Thymus (tissue), 11 donors: Measurements from ENCODE around the gene PRLR. TPM values are rescaled to one million over a fixed set of nuclear protein-coding genes. Genes with fewer than 3 reads are reported as not detected.
"Not testable (repeated sequence)": the region's sequence is repeated elsewhere in the genome, so short reads cannot be mapped to it uniquely, and the experiment has no call there.

Experiments
- DNase-seq, 9 donors: peaks; one replicate each; pipeline ENCODE4 v3.0.0-alpha.2; 2013; ENCODE audit warnings: low spot score in 9 of 9, low read depth in 6 of 9, missing footprints in 1 of 9
- H3K27ac ChIP-seq, 2 donors: one replicate each; pipeline ENCODE4 v1.5.1; 2013; ENCODE audit warnings: control low read depth in 1 of 2, low read depth in 1 of 2, low read length in 1 of 2, mild to moderate bottlenecking in 1 of 2, moderate library complexity in 1 of 2
- H3K27me3 ChIP-seq, 2 donors: one replicate each; pipeline ENCODE4 v1.5.1; 2013; ENCODE audit warnings: low read length in 1 of 2; ENCODE audit not compliant: control insufficient read depth in 2 of 2, insufficient read depth in 1 of 2
- H3K36me3 ChIP-seq, 2 donors: one replicate each; pipeline ENCODE4 v1.5.1; 2013; ENCODE audit warnings: low read length in 1 of 2, mild to moderate bottlenecking in 1 of 2, moderate library complexity in 1 of 2; ENCODE audit not compliant: control insufficient read depth in 2 of 2, insufficient read depth in 2 of 2
- H3K4me1 ChIP-seq, 2 donors: one replicate each; pipeline ENCODE4 v1.5.1; 2013; ENCODE audit warnings: low read length in 2 of 2; ENCODE audit not compliant: control insufficient read depth in 2 of 2, insufficient read depth in 2 of 2
- H3K4me3 ChIP-seq, 2 donors: one replicate each; pipeline ENCODE4 v1.5.1; 2013; ENCODE audit warnings: low read length in 2 of 2, control low read depth in 1 of 2, mild to moderate bottlenecking in 1 of 2
- H3K9me3 ChIP-seq, 2 donors: one replicate each; pipeline ENCODE4 v1.5.1; 2013; ENCODE audit warnings: low read length in 1 of 2, mild to moderate bottlenecking in 1 of 2; ENCODE audit not compliant: control insufficient read depth in 2 of 2, insufficient read depth in 1 of 2
- WGBS: extraction: QIAGEN DNeasy Blood & Tissue Kit; methylation state at CpG from one replicate; pipeline ENCODE4 v1.1.7; 2013; 5-methylcytosine and 5-hydroxymethylcytosine counted together
- polyA plus RNA-seq: library from polyadenylated mRNA; stranded (reverse); fragments of 200-250 nt; gene quantifications from one replicate; pipeline ENCODE4 v1.2.3, GENCODE V29; 2013
- total RNA-seq: library from RNA; stranded (reverse); fragments of 120-200 nt; gene quantifications from one replicate; pipeline ENCODE4 v1.2.4, GENCODE V29; 2013
- donor health status: healthy.

Gene PRLR
- total and polyA plus RNA-seq, 2 donors, result 0.75 to 1.7 TPM

DNA sequence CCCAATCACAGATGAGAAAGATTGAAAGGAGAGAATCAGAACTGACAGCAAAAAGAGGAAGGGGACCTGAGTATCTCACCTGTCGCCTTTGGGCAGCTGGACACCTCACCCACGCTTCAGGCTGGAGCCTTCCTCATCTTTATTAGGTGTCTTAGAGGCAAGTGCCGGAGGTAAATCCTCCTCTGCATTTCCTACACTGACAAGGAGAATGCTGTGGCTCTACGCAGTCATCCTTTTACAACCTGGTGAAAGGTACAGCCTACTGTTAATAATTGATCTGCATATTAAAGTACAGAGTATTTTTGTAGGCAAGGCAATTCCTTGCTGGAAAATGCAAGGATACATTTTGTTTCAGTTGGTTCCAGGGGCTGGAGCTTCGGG is 34.8 kb downstream of the PRLR start:
- Histone ChIP-seq H3K36me3 (no peaks in the 10 kb centered on the region), H3K27me3 (peaks cover 0 to 3% of the 10 kb centered on the region in 2 donors), H3K27ac (no peak overlapping the region), H3K9me3 (no peaks in the 10 kb centered on the region), H3K4me3 (no peak overlapping the region), H3K4me1 (no peaks in the 10 kb centered on the region)
- DNase-seq, result no peak
- 95% methylated on average over 5 of the region's 5 CpGs for WGBS

- DNase-seq, result no peak
- H3K27me3 ChIP-seq, result peaks cover 0 to 3% of the 10 kb centered on the region in 2 donors
- 77% methylated on average over 12 of the region's 12 CpGs for WGBS
- no peaks in the 10 kb centered on the region for H3K36me3 ChIP-seq
- H3K9me3 ChIP-seq, result no peaks in the 10 kb centered on the region
- no peak overlapping the region for H3K27ac ChIP-seq
- H3K4me1 ChIP-seq, result no peaks in the 10 kb centered on the region
- H3K4me3 ChIP-seq, result no peak overlapping the region
Observed at GRCh38 chr5:35194635-35195471, 35.4 kb downstream of the PRLR start.

DNA sequence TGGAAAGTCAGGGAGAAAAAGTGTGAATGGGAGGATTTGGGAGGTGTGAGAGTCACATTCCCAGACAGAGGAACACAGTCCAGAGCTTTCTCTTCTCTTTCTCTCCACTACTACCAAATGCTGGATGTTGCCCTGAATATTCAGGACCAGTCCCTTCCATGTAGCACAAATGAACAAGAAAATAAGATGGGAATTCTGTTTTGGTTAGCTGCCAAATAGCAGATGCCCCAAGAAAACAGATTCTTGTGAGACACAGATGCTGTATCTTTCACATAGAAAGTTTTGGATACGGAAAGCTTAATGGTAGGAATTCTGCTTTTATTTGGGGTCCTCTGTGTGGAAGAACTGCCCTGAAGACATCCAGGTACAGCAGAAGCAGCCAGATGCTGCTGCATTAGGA is 37.8 kb downstream of the PRLR start:
- DNase-seq, result no peak
- 98% methylated on average over 1 of the region's 1 CpG for WGBS
- Histone ChIP-seq H3K36me3 (no peaks in the 10 kb centered on the region), H3K9me3 (no peaks in the 10 kb centered on the region), H3K27ac (no peak overlapping the region), H3K4me3 (no peak overlapping the region), H3K27me3 (peaks cover 0 to 3% of the 10 kb centered on the region in 2 donors), H3K4me1 (no peaks in the 10 kb centered on the region)

- not testable (repeated sequence) for DNase-seq, H3K36me3 ChIP-seq, H3K27me3 ChIP-seq, H3K9me3 ChIP-seq, H3K4me3 ChIP-seq, H3K27ac ChIP-seq, H3K4me1 ChIP-seq
- 98% methylated on average over 2 of the region's 2 CpGs for WGBS
Observed at GRCh38 chr5:35189801-35190200, 40.5 kb downstream of the PRLR start.

DNA sequence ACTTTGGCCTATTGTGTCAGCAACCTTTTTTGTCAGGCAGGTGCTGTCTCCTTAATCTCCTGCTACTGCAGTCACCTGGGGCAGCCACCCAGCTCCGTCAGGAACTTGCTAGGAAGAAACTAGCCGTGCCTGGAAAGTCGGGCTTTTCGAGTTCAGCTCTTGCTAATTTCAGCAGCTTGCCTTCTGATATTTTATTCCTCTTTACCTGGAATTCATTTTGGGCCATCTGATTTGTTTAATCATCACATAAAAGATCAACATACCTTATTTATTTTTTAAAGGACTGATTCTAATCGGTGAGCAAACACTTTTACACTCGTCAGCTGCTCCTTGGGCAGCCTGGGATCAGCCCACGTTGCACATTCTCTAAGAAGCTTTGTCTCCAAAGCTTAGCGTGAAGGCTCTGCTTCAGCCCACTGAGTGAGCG is 42.2 kb downstream of the PRLR start:
- Histone ChIP-seq H3K4me1 (no peaks in the 10 kb centered on the region), H3K27ac (no peak overlapping the region), H3K36me3 (no peaks in the 10 kb centered on the region), H3K4me3 (no peak overlapping the region), H3K9me3 (no peaks in the 10 kb centered on the region), H3K27me3 (peaks cover 0 to 3% of the 10 kb centered on the region in 2 donors)
- WGBS, result 90% methylated on average over 9 of the region's 9 CpGs
- DNase-seq, result no peak

- WGBS, result 94% methylated on average over 3 of the region's 3 CpGs
Observed at GRCh38 chr5:35187621-35188020, 42.7 kb downstream of the PRLR start.

GRCh38 chr5:35186749-35187148 is 43.5 kb downstream of the PRLR start:
- Histone ChIP-seq H3K4me3 (no peak overlapping the region), H3K4me1 (no peaks in the 10 kb centered on the region), H3K27me3 (peaks cover 0 to 1% of the 10 kb centered on the region in 2 donors), H3K27ac (no peak overlapping the region), H3K36me3 (no peaks in the 10 kb centered on the region), H3K9me3 (no peaks in the 10 kb centered on the region)
- 96% methylated on average over 5 of the region's 5 CpGs for WGBS
- DNase-seq, result no peak

More at GRCh38 chr5:35187621-35188020, 42.7 kb downstream of the PRLR start:
- not testable (repeated sequence) for H3K9me3 ChIP-seq, H3K36me3 ChIP-seq, H3K4me3 ChIP-seq, H3K27me3 ChIP-seq, H3K4me1 ChIP-seq, DNase-seq, H3K27ac ChIP-seq

DNA sequence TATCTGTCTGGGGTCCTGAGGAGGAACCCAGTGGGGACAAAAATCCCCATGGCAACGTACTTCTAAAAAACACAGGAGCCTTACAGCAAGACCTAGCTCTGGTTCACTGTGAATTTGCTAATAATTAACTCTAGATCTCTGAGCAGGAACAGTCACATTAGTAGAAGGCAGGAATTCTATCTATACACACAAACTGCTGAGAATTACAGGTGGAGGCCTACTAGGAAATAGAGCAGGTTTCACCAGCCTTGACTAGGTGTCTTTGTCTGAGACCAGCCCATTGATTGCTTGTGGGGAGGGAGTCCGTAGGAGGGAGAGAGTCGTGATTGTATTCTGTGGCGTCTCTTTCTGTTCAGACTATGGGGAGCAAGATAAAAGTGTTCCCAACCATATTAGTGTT is 44.8 kb downstream of the PRLR start:
- Histone ChIP-seq H3K9me3 (no peaks in the 10 kb centered on the region), H3K4me1 (no peaks in the 10 kb centered on the region), H3K27ac (no peak overlapping the region), H3K27me3 (no peaks in the 10 kb centered on the region), H3K36me3 (no peaks in the 10 kb centered on the region), H3K4me3 (no peak overlapping the region)
- 95% methylated on average over 4 of the region's 4 CpGs for WGBS
- no peak for DNase-seq

GRCh38 chr5:35183556-35183955 is 46.7 kb downstream of the PRLR start:
- H3K27me3 ChIP-seq, result no peaks in the 10 kb centered on the region
- no peak overlapping the region for H3K4me3 ChIP-seq
- H3K27ac ChIP-seq, result no peak overlapping the region
- H3K36me3 ChIP-seq, result no peaks in the 10 kb centered on the region
- H3K9me3 ChIP-seq, result no peaks in the 10 kb centered on the region
- DNase-seq, result no peak
- 98% methylated on average over 1 of the region's 1 CpG for WGBS
- no peaks in the 10 kb centered on the region for H3K4me1 ChIP-seq
